Hematopoietic multipotent progenitor cell treated with erythropoietin and hydrocortisone succinate and interleukin-3 and kit ligand, for 8 days (in vitro differentiated cells): ENCODE data around the gene FMO2.

ENCODE experiments used
- DNase-seq: peaks from one replicate; pipeline ENCODE4 v3.0.0-alpha.2; 2015

FMO2 gene

GRCh38 chr1:171258943-171259342, 73.8 kb downstream of the FMO2 start:
- no peak for DNase-seq
